Dermis microvascular lymphatic vessel endothelial cell (primary cell): ENCODE measurements around the gene PEA15. TPM values are rescaled to one million over a fixed set of nuclear protein-coding genes. Genes with fewer than 3 reads are reported as not detected.

Source experiments
- DNase-seq, 2 donors: peaks; one replicate each; pipeline versions ENCODE4 v3.0.0 to v3.0.0-alpha.2; 2010; ENCODE audit warnings: low read depth in 2 of 2
- total RNA-seq: library from RNA; depleted of rRNA; stranded (reverse); fragments of >200 nt; gene quantifications from 2 replicates; pipeline ENCODE4 v1.2.1, GENCODE V29; 2014

Gene PEA15
- total RNA-seq, 1 donor from 2014 or later, result 38.9 TPM

DNA sequence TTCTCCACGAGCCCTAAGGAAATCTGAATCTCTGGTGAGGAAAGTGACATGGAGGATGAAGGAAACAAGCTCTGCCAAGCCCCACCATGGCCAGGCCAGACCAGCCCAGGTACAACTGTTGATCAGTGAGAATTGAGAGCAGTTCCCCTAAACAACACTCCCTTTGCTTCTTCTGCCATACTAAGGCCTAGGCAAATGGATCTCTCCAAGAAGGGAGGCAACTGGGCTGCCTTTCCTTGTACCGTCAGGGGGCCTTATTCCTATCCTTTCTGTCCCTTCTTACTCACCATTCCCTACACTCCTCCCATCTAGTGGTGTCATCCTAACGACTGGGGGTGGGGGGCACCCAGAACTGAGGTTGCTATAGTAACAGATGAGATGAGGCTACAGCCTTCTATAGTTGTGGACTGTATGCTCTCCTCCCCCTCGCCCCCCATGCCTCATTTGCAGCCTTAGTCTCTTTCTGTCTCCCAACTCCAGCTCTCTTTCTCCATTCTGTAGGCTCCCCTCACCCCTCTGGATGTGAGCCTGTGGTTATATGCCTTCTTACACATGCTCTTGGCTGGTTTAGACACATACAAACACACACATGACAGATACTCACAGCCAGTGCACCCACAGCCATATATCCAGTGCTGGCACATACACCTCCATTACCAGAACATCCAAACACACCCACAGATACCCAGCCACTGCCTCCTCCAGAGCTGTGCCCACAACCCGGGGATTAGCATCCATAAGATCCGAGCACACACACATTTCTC is 3.6 kb downstream of the PEA15 start:
- DNase-seq, result no peak

DNA sequence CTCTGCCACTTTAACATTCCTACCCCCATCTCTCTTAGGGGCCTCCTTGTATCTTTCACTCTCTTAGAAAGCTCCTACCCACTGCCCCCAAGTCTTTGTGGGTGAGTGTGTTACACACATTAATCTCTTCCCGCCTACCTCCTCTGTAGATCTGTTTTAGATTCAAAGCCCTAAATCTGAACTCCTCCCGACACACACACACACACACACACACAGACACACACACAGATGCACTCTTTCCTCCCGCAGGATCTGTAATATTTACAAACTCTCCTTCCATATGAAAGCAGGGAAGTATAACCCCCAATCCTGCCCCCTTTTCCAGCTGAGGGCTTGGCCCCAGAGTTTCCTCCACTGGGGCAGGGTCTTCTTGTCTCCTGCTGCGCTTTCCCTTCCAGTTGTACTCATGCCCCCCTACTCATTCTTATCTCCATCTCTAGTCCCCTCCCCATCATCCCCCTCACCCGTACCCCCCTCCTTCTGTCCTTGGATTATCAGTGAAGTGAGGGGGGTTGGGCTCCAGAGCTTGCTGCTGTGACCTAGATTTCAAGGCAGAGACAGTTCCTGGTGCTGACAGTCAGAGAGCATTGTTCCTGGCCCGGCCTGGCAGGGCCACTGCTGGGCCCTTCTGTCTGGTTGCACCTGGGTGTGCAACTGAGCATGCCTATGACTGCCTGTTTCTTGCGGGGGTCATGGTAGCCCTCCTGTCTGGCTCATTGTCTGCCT is 4.3 kb downstream of the PEA15 start:
- peak in 1 of 2 donors; percentile 25 for DNase-seq

DNA sequence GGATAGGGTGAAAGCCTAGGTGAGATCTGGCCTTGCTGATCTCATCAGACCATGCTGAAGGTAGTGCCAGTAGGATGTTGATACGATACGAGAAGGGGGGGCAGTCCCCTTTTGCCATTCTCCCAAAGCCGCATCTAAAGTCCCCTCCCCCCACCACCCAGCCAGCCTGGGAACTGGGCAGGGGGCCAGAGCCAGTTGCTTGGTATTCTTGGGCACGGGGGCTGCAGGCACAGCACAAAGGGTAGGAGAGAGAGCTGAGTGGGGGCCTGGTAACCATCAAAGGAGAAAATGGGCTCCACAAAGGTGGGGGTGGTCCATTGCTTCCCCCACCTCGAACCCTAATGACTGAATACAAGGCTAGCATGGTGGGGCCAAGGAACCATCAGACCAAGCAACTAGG is 5.4 kb downstream of the PEA15 start:
- DNase-seq, result no peak

DNA sequence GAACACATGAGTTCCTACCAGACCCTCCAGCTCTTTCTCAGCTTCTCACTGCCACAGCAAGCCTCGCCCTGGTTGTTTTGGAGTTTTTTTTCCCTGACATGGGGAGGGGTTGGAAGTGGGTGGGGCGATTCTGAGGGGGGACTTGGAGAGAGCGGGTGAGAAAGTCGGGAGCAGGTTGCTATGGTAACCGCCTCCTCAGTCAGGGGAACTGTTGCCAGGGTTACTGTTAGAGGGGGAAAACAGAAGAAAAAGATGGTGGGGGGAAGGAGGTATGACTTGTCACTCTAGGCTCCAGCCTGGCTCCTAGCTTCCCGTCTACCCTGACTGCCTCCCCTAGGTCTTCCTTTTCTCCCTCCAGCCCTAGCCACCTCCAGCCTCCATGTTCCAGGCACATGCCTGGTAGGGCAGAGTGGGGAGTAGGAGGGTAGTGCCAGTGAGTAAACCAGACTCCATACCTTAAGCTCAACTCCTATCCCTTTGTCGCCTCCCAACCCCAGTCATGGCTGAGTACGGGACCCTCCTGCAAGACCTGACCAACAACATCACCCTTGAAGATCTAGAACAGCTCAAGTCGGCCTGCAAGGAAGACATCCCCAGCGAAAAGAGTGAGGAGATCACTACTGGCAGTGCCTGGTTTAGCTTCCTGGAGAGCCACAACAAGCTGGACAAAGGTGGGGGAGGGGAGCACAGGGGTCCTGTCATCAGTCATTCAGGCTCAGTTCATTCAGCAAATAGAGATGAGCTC is 6.0 kb downstream of the PEA15 start:
- DNase-seq, result no peak

DNA sequence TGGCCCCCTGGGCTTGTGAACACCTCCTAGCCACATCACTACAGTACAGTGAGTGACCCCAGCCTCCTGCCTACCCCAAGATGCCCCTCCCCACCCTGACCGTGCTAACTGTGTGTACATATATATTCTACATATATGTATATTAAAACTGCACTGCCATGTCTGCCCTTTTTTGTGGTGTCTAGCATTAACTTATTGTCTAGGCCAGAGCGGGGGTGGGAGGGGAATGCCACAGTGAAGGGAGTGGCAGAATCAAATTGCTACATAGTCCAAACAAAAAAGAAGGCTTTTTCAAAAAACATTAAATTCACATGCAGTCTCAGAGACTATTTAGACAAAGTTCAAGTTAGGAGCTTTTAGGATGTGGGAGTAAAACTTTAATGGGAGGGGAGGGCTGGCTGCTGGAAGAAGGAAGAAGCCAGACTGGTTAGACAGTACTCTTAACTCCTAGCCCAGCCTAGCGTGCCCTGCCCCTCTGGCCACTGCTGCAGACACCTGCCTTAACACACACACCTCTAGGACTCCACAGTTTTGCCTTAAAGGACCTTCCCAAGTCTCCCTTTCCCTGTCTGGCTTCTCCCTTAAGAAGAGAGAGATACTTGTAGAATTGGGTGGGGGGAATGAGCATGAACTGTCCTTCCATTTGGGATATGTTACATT is 9.4 kb downstream of the PEA15 start:
- DNase-seq, result no peak

DNA sequence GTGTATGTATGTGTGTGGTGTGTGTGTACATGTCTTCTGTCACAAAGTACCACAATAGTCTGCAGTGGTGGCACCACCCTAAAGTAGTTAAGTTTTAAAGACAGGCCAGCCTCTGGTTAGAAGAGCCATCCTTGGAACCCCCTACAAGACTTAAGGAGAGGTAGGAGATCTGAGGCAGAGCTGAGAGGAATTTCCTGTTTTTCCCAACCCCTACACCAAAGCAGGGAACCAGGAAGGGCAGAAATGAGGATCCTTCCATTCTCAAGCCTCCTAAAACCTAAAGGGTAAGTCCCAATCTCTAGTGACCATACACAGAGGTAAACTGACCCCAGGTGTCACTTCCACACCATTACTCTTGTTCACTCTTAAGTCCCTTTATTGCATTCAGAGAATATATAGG is 11.1 kb downstream of the PEA15 start:
- DNase-seq, result no peak

DNA sequence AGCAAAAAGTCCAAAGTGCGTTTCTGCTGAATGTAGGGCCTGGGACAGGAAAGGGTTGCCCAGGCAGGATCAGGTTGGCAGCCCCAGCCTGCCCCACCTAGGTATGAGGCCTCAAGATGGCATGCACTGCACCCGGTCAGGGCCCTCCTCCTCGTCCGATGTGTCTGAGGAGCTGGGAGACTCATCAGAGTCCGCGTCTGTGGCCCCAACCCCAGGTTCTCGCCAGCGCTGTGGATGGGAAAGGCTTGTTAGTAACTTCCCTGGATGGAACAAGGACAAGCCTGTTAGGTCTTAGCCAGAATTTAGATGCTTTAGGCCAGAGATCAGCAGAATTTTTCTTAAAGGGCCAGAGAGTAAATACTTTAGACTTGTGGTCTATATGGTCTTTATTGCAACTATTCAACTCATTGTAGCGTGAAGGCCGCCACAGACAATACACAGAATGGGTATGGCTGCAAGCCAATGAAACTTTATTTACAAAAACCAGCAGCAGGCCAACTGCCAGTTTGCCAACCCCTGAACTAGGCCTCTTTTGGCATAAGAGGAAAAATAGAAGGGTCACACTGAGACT is 12.4 kb downstream of the PEA15 start:
- peak in 1 of 2 donors; percentile 40 for DNase-seq

DNA sequence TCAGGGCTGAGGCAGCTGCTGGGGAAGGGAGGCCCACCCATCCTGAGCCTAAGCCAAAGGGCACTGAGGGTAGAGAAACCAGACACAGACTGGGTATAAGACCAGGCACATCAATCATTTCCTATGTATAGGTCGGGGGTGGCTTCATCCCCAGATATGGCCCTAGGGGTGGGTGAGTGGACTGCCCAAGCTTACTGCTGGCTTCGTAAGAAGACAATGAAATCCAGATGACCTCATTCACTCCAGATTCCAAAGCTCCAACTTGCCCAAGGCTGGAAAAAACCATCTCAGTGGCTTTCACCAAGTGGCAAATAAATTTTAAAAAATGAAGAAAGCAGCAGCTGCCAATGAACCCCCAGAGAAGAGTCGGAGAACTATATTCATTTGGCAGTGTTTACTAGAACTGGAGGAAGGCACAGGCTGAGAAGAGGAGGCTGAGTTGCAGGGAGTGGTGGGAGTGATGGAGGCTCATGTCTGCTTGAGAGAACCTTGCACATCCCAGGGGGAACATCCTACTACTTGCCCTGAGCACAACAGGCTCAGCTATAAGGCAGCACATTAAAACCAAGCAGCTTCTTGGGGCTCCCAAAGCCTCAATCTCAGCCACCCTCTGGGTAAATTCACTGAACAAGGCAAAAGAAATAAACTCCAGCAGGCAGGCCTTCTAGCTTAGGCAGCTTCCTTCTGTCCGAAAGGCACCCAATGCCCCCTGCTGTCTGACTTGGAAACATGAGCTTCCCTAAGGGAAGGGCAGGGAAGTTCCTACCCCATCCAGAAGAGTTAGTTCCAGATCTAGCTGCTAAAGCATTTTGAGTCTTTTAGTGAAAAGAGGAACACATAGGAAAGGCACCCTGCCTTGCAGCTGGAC is 14.1 kb downstream of the PEA15 start:
- peak; percentile 50 to 74 for DNase-seq

DNA sequence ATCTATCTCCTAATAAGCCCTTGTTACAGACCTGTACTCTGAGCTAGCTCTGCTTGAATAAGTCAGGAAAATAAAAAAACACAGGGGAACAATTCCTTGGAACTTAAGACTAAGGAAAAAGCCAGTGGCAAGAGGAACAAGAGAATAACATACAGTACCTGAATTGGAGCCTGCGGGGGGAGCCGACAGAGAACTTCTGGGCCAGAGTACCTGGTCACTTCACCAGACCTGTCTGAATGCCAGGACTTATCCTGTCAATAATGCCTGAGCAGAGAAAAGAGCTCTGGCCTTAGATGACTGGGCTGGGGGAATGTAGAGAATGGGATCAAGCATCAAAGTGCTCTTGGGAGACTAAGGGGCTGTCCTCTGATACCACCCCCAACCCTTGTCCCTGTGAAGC is 15.1 kb downstream of the PEA15 start:
- DNase-seq, result no peak

DNA sequence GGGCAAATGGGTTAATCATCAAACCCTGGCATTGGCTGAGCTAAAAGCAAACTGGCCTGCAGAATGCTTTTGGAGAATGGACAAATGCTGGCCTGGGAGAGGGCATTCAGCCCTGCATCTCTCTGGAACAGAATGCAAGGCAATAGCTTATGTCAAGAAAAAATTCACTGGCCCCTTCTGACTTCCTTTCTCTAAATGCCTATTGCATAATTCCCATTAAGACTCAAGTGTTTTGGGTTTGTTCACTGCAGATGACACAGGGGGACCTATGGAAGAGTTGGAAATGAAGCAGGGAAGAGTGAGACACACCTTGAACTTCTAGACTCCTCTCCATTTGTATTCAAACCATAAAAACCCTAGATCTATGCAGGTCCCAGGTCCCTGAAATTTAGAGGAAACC is 15.9 kb downstream of the PEA15 start:
- DNase-seq, result no peak

DNA sequence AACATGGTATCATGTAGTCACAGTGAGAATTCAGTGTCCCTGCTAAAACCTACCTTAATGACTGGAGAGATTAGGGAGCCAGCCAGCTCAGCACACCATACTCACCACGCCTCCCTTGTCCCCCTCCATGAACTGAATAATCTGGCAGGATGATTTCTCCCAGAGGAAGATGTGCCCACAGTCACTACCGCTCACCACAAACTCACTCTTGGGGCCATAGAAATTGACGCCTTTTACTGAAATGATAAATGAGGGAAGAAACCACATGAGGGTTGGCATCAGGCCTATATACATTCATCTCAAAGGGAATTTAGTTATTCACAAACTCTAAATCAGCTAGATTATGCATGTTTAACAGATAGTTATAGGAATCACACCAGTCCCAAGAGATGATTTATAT is 17.4 kb downstream of the PEA15 start:
- DNase-seq, result no peak

DNA sequence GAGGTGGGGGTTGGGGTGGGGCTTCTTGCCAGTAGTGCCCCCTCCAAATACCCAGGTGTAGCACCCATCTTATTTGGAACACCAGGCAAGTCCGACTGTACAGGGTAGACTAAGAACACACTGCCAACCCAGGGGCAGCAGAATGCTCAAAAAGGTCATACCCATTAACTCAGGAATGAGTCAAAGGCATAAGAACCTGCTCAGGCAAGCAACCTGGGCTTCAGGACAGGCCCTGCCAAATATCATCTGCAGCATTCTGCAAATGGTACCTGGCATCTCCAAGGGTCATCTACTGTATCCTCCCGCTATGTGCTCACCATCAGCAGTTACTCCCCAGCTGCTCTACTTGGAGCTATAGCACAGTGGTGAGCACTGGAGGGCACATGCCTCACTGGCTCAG is 19.4 kb downstream of the PEA15 start:
- DNase-seq, result no peak

DNA sequence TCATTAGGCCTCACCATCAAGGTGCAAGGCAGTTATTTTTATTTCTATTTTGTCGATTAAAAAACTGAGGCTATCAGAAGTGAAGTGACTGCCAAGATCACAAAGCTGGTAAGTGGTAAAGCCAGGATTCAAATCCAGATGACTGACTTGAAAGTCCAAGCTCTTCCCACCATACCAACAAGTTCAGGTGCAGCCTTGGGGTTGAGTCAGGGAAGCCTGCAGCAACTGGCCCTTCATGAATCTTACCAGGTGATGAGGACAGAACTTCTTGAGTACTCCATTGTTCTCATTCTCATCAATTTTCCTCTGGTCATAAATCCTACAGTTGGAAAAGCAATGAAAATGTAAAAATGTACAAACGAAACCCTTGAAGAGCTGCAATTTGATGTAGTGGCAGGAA is 20.2 kb downstream of the PEA15 start:
- DNase-seq, result no peak

DNA sequence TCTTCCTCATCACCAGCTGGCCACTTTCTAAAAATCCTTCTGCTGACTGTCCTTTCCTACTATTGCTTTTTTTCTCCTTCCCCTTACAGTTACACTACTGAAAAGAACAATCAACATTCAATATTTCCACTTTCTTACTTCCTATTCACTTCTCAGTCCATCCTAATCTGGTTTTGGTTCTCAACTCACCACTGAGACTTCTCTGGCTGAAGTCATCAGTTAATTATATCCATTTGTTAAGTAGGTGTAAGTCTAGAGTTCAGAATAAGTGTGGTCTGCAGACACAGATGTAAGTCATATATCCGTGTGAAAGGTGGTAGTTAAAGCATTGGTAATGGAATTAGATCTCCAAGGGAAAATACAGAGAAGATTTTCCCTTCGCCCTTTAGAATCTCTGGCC is 21.4 kb downstream of the PEA15 start:
- no peak for DNase-seq

DNA sequence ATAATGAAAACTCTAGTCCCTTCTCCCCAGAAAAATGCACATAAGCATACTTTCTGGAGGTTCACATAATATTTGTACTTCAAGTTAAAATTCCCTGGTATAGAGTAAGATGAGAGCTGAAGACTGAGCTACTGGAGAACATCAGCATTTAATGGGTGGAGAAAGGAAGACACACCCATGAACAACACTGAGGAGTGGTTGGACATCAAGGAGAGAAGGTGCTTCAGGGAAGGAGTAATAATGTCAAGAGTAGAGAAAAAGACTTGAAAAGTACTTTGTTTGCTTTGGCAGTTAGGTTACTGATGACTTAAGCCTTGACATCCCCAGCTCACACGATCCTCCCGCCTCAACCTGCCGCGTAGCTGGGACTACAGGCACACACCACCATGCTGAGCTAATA is 21.9 kb downstream of the PEA15 start:
- no peak for DNase-seq

DNA sequence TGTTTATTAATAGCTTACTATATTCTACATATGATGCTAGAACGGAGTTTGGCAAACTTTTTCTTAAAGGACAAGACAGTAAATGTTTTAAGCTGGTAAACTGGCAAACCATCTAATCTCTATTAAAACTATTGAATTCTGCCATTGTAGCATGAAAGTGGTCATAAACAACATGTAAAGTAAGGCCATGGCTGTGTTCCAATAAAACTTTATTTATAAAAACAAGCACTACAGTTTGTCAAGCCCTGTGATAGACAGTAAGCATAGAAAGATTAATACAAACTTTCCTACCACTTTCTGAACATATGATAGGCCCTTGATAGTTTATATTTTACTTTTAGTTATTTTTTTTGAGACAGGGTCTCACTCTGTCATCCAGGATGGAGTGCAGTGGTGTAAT is 22.4 kb downstream of the PEA15 start:
- DNase-seq, result no peak

DNA sequence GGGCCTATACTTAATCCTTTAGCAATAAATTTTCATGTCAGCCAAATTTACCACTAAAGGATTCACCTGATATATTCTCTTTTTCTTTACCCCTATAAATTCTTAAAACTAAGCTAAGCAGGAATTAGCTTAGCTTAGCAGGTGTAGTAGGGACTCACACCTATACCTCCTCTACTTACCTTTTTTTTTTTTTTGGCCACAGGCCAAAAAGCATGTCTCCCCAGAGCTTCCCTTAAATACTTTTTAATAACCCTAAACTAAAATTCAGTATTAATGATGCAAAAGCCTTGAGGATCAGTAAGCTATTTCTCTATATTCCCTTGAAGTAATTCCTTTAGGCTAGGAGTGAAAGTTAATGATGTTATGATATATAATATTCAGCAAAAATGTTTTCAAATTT is 23.2 kb downstream of the PEA15 start:
- no peak for DNase-seq

DNA sequence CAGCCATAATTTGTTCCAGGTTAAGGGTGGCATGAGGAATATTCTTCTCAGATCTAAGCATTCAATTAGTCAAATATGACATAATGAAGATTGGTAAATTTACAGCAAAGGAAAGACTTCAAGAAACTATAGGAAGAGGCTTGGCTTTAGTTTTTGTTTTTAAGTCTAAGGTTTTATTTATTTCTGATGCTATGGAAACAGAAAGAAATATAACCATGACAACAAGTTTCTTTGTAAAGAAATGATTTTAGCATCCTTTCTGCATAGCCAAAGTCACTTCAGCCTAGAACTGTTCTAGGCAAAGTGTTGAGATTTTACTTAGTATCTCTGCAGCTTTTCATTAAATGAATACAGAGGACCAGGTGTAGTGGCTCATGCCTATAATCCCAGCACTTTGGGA is 27.7 kb downstream of the PEA15 start:
- DNase-seq, result no peak

DNA sequence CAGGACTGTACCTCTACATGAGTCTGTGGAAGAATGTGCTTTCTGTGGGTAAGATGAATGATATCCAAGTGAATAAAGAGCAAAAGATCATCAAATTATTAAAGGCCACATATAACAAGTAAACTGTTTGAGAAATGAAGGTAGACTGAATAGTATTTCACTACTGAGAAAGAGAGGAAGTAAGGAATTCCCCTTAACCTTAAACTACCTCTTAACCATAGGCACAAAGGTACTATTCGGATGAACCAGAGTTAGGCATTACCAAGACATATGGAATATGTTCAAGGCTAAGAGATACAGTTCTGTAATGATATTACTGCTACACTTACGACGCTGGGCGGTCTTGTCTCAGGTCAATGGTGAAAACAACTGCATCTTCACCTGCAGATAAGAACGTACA is 31.6 kb downstream of the PEA15 start:
- no peak for DNase-seq

DNA sequence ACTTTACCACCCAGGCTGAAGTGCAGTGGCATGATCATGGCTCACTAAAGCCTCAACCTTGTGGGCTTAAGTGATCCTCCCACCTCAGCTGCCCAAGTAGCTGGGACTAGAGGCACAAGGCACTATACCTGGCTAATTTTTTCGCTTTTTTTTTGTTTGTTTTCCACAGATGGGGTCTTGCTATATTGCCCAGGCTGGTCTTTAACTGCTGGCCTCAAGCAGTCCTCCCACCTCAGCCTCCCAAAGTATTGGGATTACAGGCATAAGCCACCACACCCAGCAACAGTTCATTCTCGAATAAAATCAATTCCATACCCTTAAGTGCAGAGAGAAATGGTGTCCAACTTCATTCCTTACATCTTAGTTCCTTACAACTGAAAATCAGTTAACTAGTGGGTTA is 32.4 kb downstream of the PEA15 start:
- DNase-seq, result no peak

DNA sequence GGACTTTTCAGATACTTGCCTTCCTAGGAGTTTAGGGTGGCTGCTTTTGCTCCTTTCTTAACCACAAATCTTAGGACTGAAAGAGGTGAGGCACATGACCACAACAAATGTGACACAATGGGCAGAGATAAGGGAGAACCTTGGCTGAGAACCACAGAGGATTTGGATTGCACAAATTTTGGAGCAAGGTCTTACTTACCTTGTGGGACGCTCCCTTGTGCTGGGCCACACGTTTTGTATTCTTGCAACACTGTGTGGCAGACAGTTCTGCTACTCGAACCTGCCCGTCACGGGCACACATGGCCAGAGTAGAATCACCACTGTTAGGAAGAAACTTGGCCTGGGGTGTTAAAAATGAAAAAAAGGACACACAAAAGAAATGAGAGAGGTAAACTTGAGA is 33.2 kb downstream of the PEA15 start:
- no peak for DNase-seq
